ENCODE data around the gene TNFAIP8L2. TPM values are rescaled to one million over a fixed set of nuclear protein-coding genes. Genes with fewer than 3 reads are reported as not detected.
A peak's percentile ranks its signal among the peaks of the same experiment; 100 is the strongest.
"Not testable (repeated sequence)": the region's sequence is repeated elsewhere in the genome, so short reads cannot be mapped to it uniquely, and the experiment has no call there.

TNFAIP8L2 gene
- total RNA-seq, 1 donor from 2014 or later = not detected

DNA sequence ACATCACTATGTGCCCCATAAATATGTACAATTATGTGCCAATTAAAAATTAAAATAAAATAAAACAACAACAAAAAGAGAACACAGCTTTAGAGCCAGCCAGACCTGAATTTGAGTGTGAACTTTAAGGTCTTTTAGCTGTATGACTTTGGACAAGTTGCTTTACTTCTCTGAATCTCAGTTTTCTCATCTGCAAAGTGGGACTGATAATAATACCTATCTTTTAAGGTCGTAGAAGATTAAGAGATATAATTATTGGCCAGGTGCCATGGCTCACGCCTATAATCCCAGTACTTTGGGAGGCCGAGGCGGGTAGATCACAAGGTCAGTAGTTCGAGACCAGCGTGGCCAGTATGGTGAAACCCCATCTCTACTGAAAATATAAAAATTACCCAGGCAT is 36.9 kb downstream of the TNFAIP8L2 start:
- no peak for DNase-seq

DNA sequence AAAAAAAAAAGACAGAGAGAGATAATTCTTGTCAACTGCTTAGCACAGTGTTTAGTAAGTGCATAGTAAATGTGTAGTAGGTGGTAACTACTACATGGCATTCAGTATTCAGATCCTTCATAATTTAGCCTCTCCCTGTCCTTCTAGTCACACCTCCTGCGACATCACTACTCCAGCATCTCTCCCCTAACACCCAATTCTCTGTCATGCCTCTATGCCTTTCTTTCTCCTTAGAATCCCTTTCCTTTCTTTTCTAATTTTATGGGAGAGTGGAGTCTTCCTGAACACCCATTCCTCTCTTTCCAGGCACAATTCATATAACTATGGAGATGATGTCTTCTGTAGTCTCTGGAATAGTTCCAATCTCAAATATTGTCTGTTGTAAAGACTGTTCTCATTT is 37.4 kb downstream of the TNFAIP8L2 start:
- DNase-seq = no peak

DNA sequence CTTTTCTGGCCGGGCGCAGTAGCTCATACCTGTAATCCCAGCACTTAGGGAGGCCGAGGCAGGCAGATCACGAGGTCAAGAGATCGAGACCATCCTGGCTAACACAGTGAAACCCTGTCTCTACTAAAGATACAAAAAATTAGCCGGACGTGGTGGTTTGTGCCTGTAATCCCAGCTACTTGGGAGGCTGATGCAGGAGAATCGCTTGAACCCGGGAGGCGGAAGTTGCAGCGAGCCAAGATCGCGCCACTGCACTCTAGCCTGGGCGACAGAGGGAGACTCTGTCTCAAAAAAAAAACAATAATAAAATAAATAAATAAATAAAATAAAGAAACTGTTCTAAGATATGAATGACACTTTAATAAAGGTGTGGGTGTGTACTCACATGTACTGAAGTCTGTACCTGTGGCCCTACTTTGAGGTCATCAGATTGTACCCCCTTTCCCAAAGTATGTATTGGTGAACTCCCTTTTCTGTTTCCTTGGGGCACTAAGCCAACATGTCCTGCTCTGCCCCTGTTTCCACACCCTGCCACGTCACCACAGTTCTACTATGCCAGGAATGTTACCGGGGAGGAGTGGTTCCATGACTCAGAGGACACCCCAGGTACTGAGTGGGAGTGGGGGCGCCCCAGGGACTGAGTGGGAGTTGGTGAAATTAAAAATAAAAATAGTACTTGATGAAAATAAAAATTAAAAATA is 38.6 kb downstream of the TNFAIP8L2 start:
- peak; percentile 90 for DNase-seq

DNA sequence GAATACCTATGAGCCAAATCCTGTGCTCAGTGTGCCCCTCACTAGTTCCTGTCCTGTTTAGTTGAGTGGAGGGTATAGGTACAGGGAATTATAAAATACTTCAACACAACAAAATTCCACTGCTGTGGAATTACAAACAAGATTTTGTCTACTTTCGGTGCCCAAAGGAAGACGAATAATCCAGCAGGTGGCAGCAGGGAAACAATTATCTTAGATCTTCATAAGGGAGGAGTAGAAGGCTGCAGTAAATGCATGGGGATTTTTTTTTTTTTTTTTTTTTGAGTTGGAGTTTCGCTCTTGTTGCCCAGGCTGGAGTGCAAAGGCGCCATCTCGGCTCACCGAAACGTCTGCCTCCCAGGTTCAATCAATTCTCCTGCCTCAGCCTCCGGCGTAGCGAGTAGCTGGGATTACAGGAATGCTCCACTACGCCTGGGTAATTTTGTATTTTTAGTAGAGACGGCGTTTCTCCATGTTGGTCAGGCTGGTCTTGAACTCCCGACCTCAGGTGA is 39.9 kb downstream of the TNFAIP8L2 start:
- DNase-seq = peak; percentile 92

DNA sequence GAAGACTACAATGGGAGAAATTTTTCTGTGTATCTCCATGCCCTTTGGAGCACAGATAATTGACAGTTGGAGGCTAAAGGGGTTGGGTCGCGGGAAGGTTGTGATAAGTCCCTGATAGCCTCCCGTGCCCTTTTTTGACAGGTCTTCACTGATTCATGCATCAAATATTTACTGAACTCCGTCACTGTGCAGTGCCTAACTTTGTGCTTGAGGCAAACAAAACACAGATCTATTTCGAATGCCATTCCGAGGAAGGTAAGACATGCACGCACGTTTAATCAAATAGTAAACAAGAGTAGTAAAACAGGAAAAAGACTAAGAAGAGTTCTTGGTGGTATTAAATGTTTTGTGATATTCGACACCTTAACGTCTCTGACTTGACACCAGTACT is 41.4 kb downstream of the TNFAIP8L2 start:
- no peak for DNase-seq

DNA sequence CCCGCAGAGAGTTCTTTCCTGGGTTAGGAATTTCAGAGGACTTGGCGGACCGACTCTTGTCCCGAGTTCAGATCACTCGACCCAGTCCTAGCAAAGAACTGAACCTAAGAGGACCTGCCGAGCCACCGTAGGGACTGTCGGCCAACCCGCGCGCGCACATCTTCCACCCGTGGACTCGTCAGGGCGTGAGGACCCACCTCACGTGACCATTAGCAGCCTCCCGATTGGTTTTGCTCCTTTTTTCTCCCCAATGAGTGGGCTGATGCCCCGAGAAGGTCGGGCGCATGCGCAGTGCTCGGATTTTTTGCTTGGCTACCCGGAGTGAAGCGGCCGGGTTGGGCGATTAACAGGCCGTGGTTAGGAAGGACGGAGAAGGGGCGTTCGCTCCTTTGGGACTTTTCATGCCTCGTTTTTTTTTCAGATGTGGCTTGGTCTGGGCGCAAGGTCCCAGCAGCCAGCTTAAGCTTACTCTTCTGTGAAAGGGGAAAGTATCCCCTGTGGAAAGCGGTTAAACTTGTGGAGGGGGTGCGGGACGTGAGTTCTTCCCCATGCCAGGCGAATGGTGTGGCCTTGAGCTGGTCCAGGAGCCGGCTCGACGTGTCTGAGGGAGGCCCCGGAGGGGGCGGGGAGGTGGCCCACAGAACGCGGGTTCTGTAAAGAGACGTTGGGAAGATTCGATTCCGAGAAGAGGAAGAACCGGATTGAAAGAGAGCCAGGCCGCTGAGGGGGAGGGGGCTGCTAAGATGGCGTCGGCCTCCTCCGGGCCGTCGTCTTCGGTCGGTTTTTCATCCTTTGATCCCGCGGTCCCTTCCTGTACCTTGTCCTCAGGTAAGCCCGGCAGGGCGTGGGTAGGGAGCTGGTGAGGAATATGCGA is 42.0 kb downstream of the TNFAIP8L2 start, which contains the start of gene PIP5K1A:
TSS of gene PIP5K1A (plus strand) at position 299 of the 874 bp plus-strand sequence. CDS start at position 744, 445 bp downstream.
- peak; percentile 99 for DNase-seq

DNA sequence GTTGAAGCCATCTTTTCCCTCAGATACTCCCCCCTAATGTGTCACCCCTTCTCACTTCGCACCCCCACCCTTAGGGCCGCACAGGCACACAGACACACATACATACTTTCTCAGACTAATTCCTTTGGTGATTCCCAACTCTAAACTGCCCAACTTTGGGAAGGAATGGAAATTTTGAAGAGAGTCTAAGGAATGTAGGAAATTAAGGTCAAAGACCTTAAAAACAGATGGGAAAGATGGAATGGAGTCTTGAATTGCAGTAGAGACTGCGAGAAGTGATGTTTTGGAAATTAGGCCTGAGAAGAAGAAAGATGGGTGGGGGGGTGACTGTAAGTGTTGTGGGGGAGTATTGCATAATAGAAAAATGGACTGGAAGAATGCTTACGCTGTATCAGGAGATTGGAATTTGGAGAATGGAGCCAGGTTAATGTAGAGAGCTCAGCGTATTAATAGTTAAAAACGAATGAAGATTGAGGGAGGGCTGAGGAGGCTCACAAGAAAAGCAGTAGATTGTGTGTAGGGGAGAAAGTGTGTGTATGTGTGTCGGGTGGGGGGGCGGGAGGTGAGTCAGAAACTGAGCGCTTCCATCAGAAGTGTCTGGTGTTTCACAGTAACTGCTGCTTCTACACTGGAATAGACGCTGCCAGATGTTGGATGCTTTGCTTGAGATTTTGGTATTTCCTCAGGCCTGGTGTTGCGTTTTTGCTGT is 43.6 kb downstream of the TNFAIP8L2 start:
- DNase-seq = peak; percentile 55

DNA sequence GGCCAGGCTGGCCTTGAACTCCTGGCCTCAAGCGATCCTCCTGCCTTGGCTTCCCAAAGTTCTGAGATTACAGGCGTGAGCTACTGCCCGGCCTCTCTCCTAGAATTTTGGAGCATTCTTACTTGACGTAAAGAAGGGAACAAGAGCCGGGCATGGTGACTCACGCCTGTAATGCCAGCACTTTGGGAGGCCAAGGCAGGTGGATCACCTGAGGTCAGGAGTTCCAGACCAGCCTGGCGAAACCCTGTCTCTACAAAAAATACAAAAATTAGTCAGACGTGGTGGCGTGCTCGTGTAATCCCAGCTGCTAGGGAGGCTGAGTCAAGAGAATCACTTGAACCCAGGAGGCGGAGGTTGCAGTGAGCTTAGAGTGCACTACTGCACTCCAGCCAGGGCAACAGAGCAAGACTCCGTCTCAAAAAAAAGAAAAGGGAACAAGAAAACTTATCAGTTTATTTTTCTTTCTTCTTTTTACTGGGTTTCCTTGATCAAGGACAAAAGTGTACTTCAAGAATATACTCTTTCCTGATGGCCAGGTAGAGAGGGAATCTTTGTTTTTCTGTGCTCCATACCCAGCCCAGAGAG is 49.0 kb downstream of the TNFAIP8L2 start:
- DNase-seq = not testable (repeated sequence)

Other genes with a start within 250 kb of the TNFAIP8L2 start
- 38.1 and 45.3 TPM in 2 replicates for gene SETDB1, start 230.3 kb upstream of the TNFAIP8L2 start, total RNA-seq
- gene CERS2, start 181.8 kb upstream of the TNFAIP8L2 start, total RNA-seq = 71.6 and 96.6 TPM in 2 replicates
- not detected in 2 replicates for gene ANXA9, start 174.4 kb upstream of the TNFAIP8L2 start, total RNA-seq
- 10.0 and 15.0 TPM in 2 replicates for gene MINDY1, start 149.7 kb upstream of the TNFAIP8L2 start, total RNA-seq
- 6.0 and 8.7 TPM in 2 replicates for gene PRUNE1, start 148.2 kb upstream of the TNFAIP8L2 start, total RNA-seq
- gene BNIPL, start 120.1 kb upstream of the TNFAIP8L2 start, total RNA-seq = 0.17 and 0.33 TPM in 2 replicates
- 1.1 and 1.4 TPM in 2 replicates for gene C1orf56, start 108.9 kb upstream of the TNFAIP8L2 start, total RNA-seq
- 63.1 and 78.6 TPM in 2 replicates for gene CDC42SE1, start 97.0 kb upstream of the TNFAIP8L2 start, total RNA-seq
- 1.2 and 3.6 TPM in 2 replicates for gene MLLT11, start 96.3 kb upstream of the TNFAIP8L2 start, total RNA-seq
- gene GABPB2, start 85.9 kb upstream of the TNFAIP8L2 start, total RNA-seq = 6.3 and 10.7 TPM in 2 replicates
- 21.3 and 33.4 TPM in 2 replicates for gene SEMA6C, start 10.0 kb upstream of the TNFAIP8L2 start, total RNA-seq
- gene LYSMD1, start 9.3 kb downstream of the TNFAIP8L2 start, total RNA-seq = 3.3 and 5.3 TPM in 2 replicates
- 21.1 and 23.8 TPM in 2 replicates for gene SCNM1, start 9.5 kb downstream of the TNFAIP8L2 start, total RNA-seq
- gene TMOD4, start 19.3 kb downstream of the TNFAIP8L2 start, total RNA-seq = 0.56 TPM in 1 of 2 replicates, not detected in the other
- gene VPS72, start 33.5 kb downstream of the TNFAIP8L2 start, total RNA-seq = 46.8 and 64.3 TPM in 2 replicates
- 44.4 and 57.6 TPM in 2 replicates for gene PIP5K1A, start 41.9 kb downstream of the TNFAIP8L2 start, total RNA-seq
- 231 and 242 TPM in 2 replicates for gene PSMD4, start 98.1 kb downstream of the TNFAIP8L2 start, total RNA-seq
- gene ZNF687, start 125.7 kb downstream of the TNFAIP8L2 start, total RNA-seq = 12.6 and 16.6 TPM in 2 replicates
- gene PI4KB, start 170.8 kb downstream of the TNFAIP8L2 start, total RNA-seq = 45.5 and 55.3 TPM in 2 replicates
- 68.8 and 73.3 TPM in 2 replicates for gene RFX5, start 190.6 kb downstream of the TNFAIP8L2 start, total RNA-seq
- gene SELENBP1, start 216.1 kb downstream of the TNFAIP8L2 start, total RNA-seq = 5.3 TPM in 2 replicates
- 322 and 414 TPM in 2 replicates for gene PSMB4, start 242.9 kb downstream of the TNFAIP8L2 start, total RNA-seq